22Rv1 (cell line): ENCODE measurements around the gene AGAP1.

ENCODE experiments used
- H3K27ac ChIP-seq: fragments of 450-650 bp; 2 replicates; pipeline ENCODE4 v1.5.1; 2017
- CTCF ChIP-seq: fragments of 450-650 bp; IDR thresholded peaks from 2 replicates; pipeline ENCODE4 v1.5.1; 2017; ENCODE audit warnings: mild to moderate bottlenecking
- ZFX ChIP-seq: fragments of 450-650 bp; IDR thresholded peaks from 2 replicates; pipeline ENCODE4 v1.6.1; 2017; ENCODE audit warnings: antibody characterized with exemption, borderline replicate concordance

The AGAP1 gene

GRCh38 chr2:235986361-235986760 lies 492.5 kb downstream of the AGAP1 start:
- H3K27ac ChIP-seq, result no peak overlapping the region
- TF ChIP-seq CTCF (no peak), ZFX (no peak)

GRCh38 chr2:235988271-235989015 lies 494.6 kb downstream of the AGAP1 start:
- TF ChIP-seq ZFX (no peak), CTCF (no peak)

GRCh38 chr2:235989591-235989990 lies 495.7 kb downstream of the AGAP1 start:
- no peak for TF ChIP-seq CTCF
- TF ChIP-seq ZFX, result no peak
- H3K27ac ChIP-seq, result no peak overlapping the region

More at GRCh38 chr2:235988271-235989015, 494.6 kb downstream of the AGAP1 start:
- H3K27ac ChIP-seq, result no peak overlapping the region

GRCh38 chr2:235990344-235990743 lies 496.5 kb downstream of the AGAP1 start:
- H3K27ac ChIP-seq, result no peak overlapping the region
- TF ChIP-seq ZFX (no peak), CTCF (no peak)

- TF ChIP-seq CTCF (no peak), ZFX (no peak)
- no peak overlapping the region for H3K27ac ChIP-seq
Observed at GRCh38 chr2:235992024-235992423, 498.2 kb downstream of the AGAP1 start.

GRCh38 chr2:235996419-235996818 lies 502.6 kb downstream of the AGAP1 start:
- H3K27ac ChIP-seq, result no peak overlapping the region
- TF ChIP-seq ZFX, result no peak

GRCh38 chr2:235999011-235999410 lies 505.2 kb downstream of the AGAP1 start:
- no peak overlapping the region for H3K27ac ChIP-seq
- TF ChIP-seq ZFX (no peak), CTCF (no peak)
